Retina (tissue), 1 donor: ENCODE measurements around the gene VPS54.
"Not testable (repeated sequence)": the region's sequence is repeated elsewhere in the genome, so short reads cannot be mapped to it uniquely, and the experiment has no call there.

Source experiments
- DNase-seq: peaks from one replicate; pipeline ENCODE4 v3.0.0-alpha.2; 2016

Gene VPS54

GRCh38 chr2:63863707-63864106 lies 155.5 kb downstream of the VPS54 start:
- no peak for DNase-seq

DNA sequence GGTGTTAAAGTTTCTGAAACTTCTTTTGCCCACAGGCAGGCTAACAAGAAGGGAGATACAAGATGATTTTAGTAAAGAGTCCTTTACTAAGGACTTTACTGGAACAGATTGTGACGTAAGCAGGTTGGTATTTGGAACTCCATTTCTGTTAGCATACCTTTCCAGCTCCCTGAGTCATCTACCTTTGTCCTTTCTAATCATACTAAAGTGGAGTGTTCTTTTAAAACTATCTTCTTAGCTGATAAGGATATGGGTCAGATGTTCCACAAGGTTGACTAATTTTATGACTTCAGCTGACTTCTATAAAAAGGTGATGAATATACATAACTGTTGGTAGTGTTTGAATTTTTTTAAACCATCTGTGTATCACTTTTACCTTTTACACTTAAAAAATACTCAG lies 156.4 kb downstream of the VPS54 start:
- DNase-seq: no peak

DNA sequence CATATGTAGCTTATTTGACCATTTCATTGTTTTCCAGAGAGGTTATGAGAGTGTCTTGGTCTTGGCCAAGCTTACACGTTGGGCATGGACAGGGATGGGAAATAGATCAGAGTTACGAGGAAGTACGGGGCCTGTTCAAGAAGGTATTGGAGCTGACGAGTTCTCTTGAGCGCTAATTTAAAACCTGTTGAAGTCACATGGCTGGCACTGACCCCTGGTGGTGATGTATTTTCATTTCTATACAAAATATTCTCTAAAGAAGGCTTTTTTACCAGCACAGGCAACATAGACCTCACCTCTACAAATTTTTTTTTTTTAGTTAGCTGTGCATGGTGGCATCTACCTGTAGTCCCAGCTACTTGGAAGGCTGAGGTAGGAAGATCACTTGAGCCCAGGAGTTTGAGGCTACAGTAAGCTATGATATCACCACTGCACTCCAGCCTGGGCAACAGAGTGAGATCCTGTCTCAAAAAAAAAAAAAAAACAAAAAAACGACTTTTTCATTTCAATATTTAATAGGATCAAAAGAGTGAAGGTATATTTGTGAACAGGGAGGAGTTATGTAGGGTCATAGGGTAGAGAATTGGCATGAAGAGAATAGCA lies 157.9 kb downstream of the VPS54 start:
- DNase-seq: no peak

- no peak for DNase-seq
Measured at GRCh38 chr2:63858291-63858690, 160.9 kb downstream of the VPS54 start.

DNA sequence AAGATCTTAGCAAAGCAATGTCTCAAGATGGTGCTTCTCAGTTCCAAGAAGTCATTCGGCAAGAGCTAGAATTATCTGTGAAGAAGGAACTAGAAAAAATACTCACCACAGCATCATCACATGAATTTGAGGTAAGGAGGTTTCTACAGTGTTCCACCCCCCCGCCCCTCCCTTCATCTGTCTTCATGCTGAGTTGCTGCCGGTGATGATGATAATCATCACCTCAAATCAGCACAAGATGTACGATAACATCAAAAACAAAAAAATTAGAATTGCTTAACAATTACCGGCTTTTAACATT lies 163.0 kb downstream of the VPS54 start:
- no peak for DNase-seq

GRCh38 chr2:63855418-63856302 lies 163.6 kb downstream of the VPS54 start:
- no peak for DNase-seq

GRCh38 chr2:63853527-63854310 lies 165.5 kb downstream of the VPS54 start:
- DNase-seq: no peak

GRCh38 chr2:63851691-63852311 lies 167.4 kb downstream of the VPS54 start:
- no peak for DNase-seq

DNA sequence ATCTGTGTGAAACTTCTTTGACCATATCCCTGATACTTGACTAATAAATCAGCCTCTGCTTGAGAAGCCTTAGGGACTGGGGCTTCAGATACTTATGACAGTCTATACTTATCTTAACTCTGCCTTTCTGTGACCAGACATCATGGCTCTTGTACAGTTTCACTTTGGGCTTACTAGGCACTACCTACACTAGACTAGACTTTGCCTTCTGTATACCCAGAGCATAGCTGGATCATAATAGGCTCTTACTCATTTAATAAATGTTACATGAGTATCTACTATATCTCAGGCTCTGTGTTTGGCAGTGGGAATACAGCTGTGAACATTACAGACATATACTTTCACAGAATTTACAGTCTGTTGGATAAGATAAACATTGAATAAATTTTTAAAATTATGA lies 168.6 kb downstream of the VPS54 start:
- DNase-seq: no peak

GRCh38 chr2:63850204-63850571 lies 169.0 kb downstream of the VPS54 start:
- no peak for DNase-seq

GRCh38 chr2:63849381-63850203 lies 169.6 kb downstream of the VPS54 start:
- DNase-seq: peak; percentile 22

GRCh38 chr2:63847571-63847970 lies 171.7 kb downstream of the VPS54 start:
- DNase-seq: not testable (repeated sequence)

- DNase-seq: no peak
Measured at GRCh38 chr2:63846487-63846886, 172.7 kb downstream of the VPS54 start.

GRCh38 chr2:63845866-63846265 lies 173.4 kb downstream of the VPS54 start:
- no peak for DNase-seq

DNA sequence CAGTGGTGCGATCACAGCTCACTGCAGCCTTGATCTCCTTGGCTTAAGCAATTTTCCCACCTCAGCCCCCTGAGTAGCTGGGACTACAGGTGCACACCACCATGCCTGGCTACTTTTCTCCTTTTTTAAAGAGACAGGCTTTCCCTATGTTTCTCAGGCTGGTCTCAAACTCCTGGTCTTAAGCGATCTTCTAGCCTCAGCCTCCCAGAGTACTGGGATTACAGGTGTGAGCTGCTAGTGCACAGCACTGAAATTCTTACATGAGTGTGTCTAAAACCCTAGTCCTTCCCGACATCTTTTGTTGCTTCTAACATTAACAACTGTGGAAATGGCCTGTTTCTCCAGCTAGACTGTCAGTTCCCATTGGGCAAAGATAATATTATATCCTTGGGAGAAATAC lies 174.6 kb downstream of the VPS54 start:
- no peak for DNase-seq

GRCh38 chr2:63843791-63844190 lies 175.4 kb downstream of the VPS54 start:
- no peak for DNase-seq

GRCh38 chr2:63843093-63843492 lies 176.1 kb downstream of the VPS54 start:
- DNase-seq: no peak

- peak; percentile 65 for DNase-seq
Measured at GRCh38 chr2:63842149-63843061, 176.8 kb downstream of the VPS54 start.
